Choroid plexus epithelial cell (primary cell): ENCODE measurements around the gene SPATA20.

Experiments
- DNase-seq: peaks from one replicate; pipeline ENCODE4 v3.0.0-alpha.2; 2010; ENCODE audit warnings: low read depth
- H3K4me3 ChIP-seq: 2 replicates; pipeline ENCODE4 v1.5.1; 2011; ENCODE audit warnings: low read depth, mild to moderate bottlenecking, control low read depth, low read length, moderate library complexity
- TF ChIP-seq, protein P1 (sequence below): conservative IDR thresholded peaks from 2 replicates; pipeline ENCODE4 v1.5.1; 2011; ENCODE audit warnings: low read depth, mild to moderate bottlenecking, control low read depth, inconsistent platforms, low read length, moderate library complexity

The SPATA20 gene

GRCh38 chr17:50590946-50591737 lies 44.2 kb downstream of the SPATA20 start:
- TF ChIP-seq, protein P1, sequence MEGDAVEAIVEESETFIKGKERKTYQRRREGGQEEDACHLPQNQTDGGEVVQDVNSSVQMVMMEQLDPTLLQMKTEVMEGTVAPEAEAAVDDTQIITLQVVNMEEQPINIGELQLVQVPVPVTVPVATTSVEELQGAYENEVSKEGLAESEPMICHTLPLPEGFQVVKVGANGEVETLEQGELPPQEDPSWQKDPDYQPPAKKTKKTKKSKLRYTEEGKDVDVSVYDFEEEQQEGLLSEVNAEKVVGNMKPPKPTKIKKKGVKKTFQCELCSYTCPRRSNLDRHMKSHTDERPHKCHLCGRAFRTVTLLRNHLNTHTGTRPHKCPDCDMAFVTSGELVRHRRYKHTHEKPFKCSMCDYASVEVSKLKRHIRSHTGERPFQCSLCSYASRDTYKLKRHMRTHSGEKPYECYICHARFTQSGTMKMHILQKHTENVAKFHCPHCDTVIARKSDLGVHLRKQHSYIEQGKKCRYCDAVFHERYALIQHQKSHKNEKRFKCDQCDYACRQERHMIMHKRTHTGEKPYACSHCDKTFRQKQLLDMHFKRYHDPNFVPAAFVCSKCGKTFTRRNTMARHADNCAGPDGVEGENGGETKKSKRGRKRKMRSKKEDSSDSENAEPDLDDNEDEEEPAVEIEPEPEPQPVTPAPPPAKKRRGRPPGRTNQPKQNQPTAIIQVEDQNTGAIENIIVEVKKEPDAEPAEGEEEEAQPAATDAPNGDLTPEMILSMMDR: no peak
- no peak for DNase-seq
- no peak overlapping the region for H3K4me3 ChIP-seq

- no peak overlapping the region for H3K4me3 ChIP-seq
- TF ChIP-seq, protein P1: no peak
- DNase-seq: no peak
Observed at GRCh38 chr17:50593321-50593720, 46.3 kb downstream of the SPATA20 start.

GRCh38 chr17:50594128-50594823 lies 47.3 kb downstream of the SPATA20 start:
- TF ChIP-seq, protein P1: no peak
- no peak overlapping the region for H3K4me3 ChIP-seq
- no peak for DNase-seq

DNA sequence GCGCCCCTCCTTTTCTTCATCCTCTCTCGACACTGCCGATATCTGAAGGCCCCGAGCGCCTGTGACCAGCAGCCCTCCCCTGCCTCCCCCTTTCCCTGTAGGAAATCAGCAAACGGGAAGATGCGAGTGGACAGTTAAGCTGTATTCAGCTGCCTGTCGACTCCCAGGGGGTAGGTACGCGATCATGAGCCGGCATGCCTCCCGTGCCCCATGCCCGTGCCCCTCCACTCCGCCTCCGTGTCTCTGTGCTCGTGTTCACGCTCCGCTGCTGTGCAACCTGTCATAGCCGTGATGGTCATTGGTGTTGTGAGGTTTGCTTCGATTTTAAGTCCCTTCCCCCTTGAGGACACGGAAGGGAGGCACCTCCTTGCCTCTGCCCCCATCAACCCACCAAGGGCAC lies 47.9 kb downstream of the SPATA20 start:
- DNase-seq: no peak
- TF ChIP-seq, protein P1: no peak
- H3K4me3 ChIP-seq: no peak overlapping the region

DNA sequence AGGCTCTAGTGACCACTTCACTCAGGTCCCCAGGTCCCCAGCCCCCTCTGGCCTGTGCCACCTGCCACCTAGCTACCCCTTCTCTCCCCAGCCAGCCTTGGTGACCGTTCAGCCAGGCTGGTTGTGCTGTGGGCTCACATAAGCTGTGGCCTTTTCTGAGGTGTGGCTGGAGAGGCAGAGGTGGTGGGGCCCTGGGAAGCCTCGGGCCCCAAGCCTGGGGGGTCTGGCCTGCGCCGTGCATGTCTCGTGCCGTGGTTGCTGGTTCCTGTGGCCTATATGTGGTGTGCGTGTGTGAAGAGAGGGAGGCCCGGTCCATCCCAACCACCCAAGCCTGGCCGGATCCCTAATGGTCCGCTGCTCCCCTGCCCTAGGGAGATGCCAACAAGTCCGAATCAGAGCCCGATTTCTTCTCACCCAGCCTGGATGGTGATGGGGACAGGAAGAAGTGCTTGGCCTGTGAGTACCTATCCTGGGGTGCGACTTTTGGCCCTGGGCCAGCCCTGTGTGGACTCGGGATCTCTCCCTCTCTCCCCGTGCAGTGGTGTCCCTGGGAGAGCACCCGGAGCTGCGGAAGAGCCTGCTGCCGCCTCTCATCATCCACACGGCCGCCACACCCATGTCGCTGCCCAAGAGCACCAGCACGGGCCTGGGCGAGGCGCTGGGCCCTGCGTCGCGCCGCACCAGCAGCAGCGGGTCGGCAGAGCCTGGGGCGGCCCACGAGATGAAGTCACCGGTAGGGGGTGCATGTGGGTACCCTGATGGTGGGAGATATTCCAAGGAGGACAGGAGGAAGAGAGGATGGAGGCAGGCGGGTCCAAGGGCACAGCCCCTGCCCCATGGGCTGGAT lies 49.4 kb downstream of the SPATA20 start:
- DNase-seq: peak; percentile 4
- TF ChIP-seq, protein P1: peak; percentile 37
- H3K4me3 ChIP-seq: no peak overlapping the region

GRCh38 chr17:50598487-50598886 lies 51.5 kb downstream of the SPATA20 start:
- no peak for DNase-seq
- TF ChIP-seq, protein P1: no peak
- no peak overlapping the region for H3K4me3 ChIP-seq
